Keratinocyte (primary cell): ENCODE data around the gene PADI1. TPM values are rescaled to one million over a fixed set of nuclear protein-coding genes. Genes with fewer than 3 reads are reported as not detected.

Experiments
- DNase-seq: peaks from one replicate; pipeline ENCODE4 v3.0.0-alpha.2; 2011; ENCODE audit warnings: low read depth, missing footprints, low spot score
- FAIRE-seq: peaks from 2 replicates; lab custom pipeline; 2011; peaks lifted over from hg19 to GRCh38; lab: Jason Lieb, UNC
- H2AFZ ChIP-seq: 2 replicates; pipeline ENCODE4 v1.6.0; 2012; ENCODE audit warnings: low read length, control low read depth, inconsistent platforms; ENCODE audit not compliant: control insufficient read depth
- H3K27ac ChIP-seq: 2 replicates; pipeline ENCODE4 v1.5.1; 2011; ENCODE audit warnings: low read length; ENCODE audit not compliant: control insufficient read depth, insufficient read depth
- H3K27me3 ChIP-seq: 3 replicates; pipeline ENCODE4 v1.6.0; 2011; ENCODE audit warnings: low read length; ENCODE audit not compliant: control insufficient read depth, insufficient read depth; ENCODE audit errors: extremely low read depth
- H3K36me3 ChIP-seq, 2 experiments: 2 replicates in 1 of 2; 3 replicates in 1 of 2; pipeline ENCODE4 v1.5.1; 2011; ENCODE audit warnings: low read length in 2 of 2, mild to moderate bottlenecking in 1 of 2; ENCODE audit not compliant: control insufficient read depth in 2 of 2, insufficient read depth in 2 of 2; ENCODE audit errors: extremely low read depth in 1 of 2
- H3K4me1 ChIP-seq: 3 replicates; pipeline ENCODE4 v1.5.1; 2011; ENCODE audit warnings: low read length; ENCODE audit not compliant: control insufficient read depth, insufficient read depth; ENCODE audit errors: extremely low read depth
- H3K4me2 ChIP-seq: 3 replicates; pipeline ENCODE4 v1.6.0; 2011; ENCODE audit warnings: low read depth, low read length; ENCODE audit not compliant: control insufficient read depth, insufficient read depth; ENCODE audit errors: extremely low read depth
- H3K4me3 ChIP-seq, 3 experiments: fragments of 200-600 bp in 1 of 3; sonication (generic) in 1 of 3; 2 replicates in 2 of 3; 3 replicates in 1 of 3; pipeline ENCODE4 v1.5.1; 2011 to 2016; ENCODE audit warnings: low read length in 3 of 3, mild to moderate bottlenecking in 3 of 3, control low read depth in 2 of 3, inconsistent platforms in 1 of 3, low read depth in 1 of 3, mixed read lengths in 1 of 3, mixed run types in 1 of 3, moderate library complexity in 1 of 3; ENCODE audit not compliant: control insufficient read depth in 2 of 3, insufficient read depth in 2 of 3; ENCODE audit errors: extremely low read depth in 1 of 3
- H3K79me2 ChIP-seq: 2 replicates; pipeline ENCODE4 v1.6.0; 2012; ENCODE audit warnings: low read length; ENCODE audit not compliant: control insufficient read depth, insufficient read depth
- H3K9ac ChIP-seq: 3 replicates; pipeline ENCODE4 v1.6.0; 2011; ENCODE audit warnings: low read length; ENCODE audit not compliant: control insufficient read depth, insufficient read depth; ENCODE audit errors: extremely low read depth
- H3K9me1 ChIP-seq: 3 replicates; pipeline ENCODE4 v1.6.0; 2011; ENCODE audit warnings: low read length; ENCODE audit not compliant: control insufficient read depth, insufficient read depth; ENCODE audit errors: extremely low read depth
- H3K9me3 ChIP-seq: 2 replicates; pipeline ENCODE4 v1.5.1; 2012; ENCODE audit warnings: low read depth, low read length; ENCODE audit not compliant: control insufficient read depth
- H4K20me1 ChIP-seq: 3 replicates; pipeline ENCODE4 v1.6.0; 2011; ENCODE audit warnings: low read length; ENCODE audit not compliant: control insufficient read depth, insufficient read depth; ENCODE audit errors: extremely low read depth
- CTCF ChIP-seq, 3 experiments: IDR thresholded peaks in 1 of 3; conservative IDR thresholded peaks in 1 of 3; optimal IDR thresholded peaks in 1 of 3; 2 replicates in 2 of 3; 3 replicates in 1 of 3; pipeline versions ENCODE3 to v1.5.1; 2011; ENCODE audit warnings: low read length in 3 of 3, mild to moderate bottlenecking in 3 of 3, moderate library complexity in 2 of 3, control low read depth in 1 of 3, inconsistent platforms in 1 of 3; ENCODE audit not compliant: insufficient read depth in 2 of 3; ENCODE audit errors: extremely low read depth in 1 of 3
- EZH2 ChIP-seq: IDR thresholded peaks from one replicate; pipeline ENCODE4 v1.6.1; 2012; ENCODE audit warnings: inconsistent platforms, mild to moderate bottlenecking, low read length, moderate library complexity
- dilution Hi-C: fragments of 300-500 bp; cut with MboI; formaldehyde crosslinking; loops from one replicate; pipeline ENCODE4 v1.7.0; 2020; ENCODE audit warnings: low sequenced_read_pairs; ENCODE audit not compliant: extremely low pct_ligation_motif_present
- polyA plus RNA-seq, 5 experiments: library from polyadenylated mRNA; depleted of rRNA in 3 of 5; stranded (reverse) in 3 of 5; stranded (forward) in 1 of 5; unstranded in 1 of 5; fragments of >200 nt; gene quantifications; 1 replicate in 1 of 5; 2 replicates in 3 of 5; 3 replicates in 1 of 5; pipeline versions ENCODE4 v1.2.1 to v1.2.3, GENCODE V29; 2011 to 2012; ENCODE audit warnings: missing spikeins in 2 of 5, low read depth in 1 of 5, low replicate concordance in 1 of 5

The PADI1 gene
- polyA plus RNA-seq, 1 donor (not counting 4 experiments of a cell fraction or from before 2014, with no cell fraction given): 0.96 TPM

GRCh38 chr1:17248781-17249180, 43.9 kb downstream of the PADI1 start, which contains the start of gene PADI3:
Gene PADI3, plus strand, starts transcription at chr1:17249098. Its CDS starts 40 bp downstream, at chr1:17249138.
- dilution Hi-C loops: no loop called here
- Histone ChIP-seq H3K36me3 (no peaks in the 10 kb centered on the region), H2AFZ (no peak within 1 kb of the TSS), H3K27me3 (no peaks in the 10 kb centered on the region), H3K9me1 (no peaks in the 10 kb centered on the region), H3K27ac (no peak within 1 kb of the TSS), H3K9ac (no peak within 1 kb of the TSS), H3K4me2 (no peak within 1 kb of the TSS), H4K20me1 (no peaks in the 10 kb centered on the region), H3K4me3 (no peak within 1 kb of the TSS), H3K79me2 (no peaks in the 10 kb centered on the region), H3K4me1 (peaks cover 56% of the 10 kb centered on the region), H3K9me3 (no peaks in the 10 kb centered on the region)
- DNase-seq (no peak), FAIRE-seq (no peak)
- TF ChIP-seq EZH2: no peak
- TF ChIP-seq CTCF (optimal IDR thresholded peaks at IDR 0.05 in 1 of 3, IDR thresholded peaks at IDR 0.05 in 1 of 3, conservative IDR thresholded peaks at IDR 0.05 in 1 of 3; ENCODE audit: extremely low read depth in 1 of 3, insufficient read depth in 2 of 3, low read length in 3 of 3): no peak

- Histone ChIP-seq H3K27ac (peak overlapping the region; percentile 56), H3K9me1 (no peaks in the 10 kb centered on the region), H3K36me3 (no peaks in the 10 kb centered on the region), H3K4me2 (peak overlapping the region; percentile 35), H3K4me3 (no peak overlapping the region), H2AFZ (no peak overlapping the region), H3K79me2 (no peaks in the 10 kb centered on the region), H3K27me3 (no peaks in the 10 kb centered on the region), H4K20me1 (no peaks in the 10 kb centered on the region), H3K4me1 (peaks cover 47% of the 10 kb centered on the region), H3K9ac (no peak overlapping the region), H3K9me3 (no peaks in the 10 kb centered on the region)
- FAIRE-seq: peak; percentile 96
- dilution Hi-C loops: no loop called here
- TF ChIP-seq EZH2 (no peak), CTCF (optimal IDR thresholded peaks at IDR 0.05 in 1 of 3, IDR thresholded peaks at IDR 0.05 in 1 of 3, conservative IDR thresholded peaks at IDR 0.05 in 1 of 3; ENCODE audit: extremely low read depth in 1 of 3, insufficient read depth in 2 of 3, low read length in 3 of 3) (no peak)
- DNase-seq: peak; percentile 79
These were observed 45.7 kb downstream of the PADI1 start for GRCh38 chr1:17250601-17251000.
